Loucy (cell line): ENCODE data around the gene SERPINB12.

Source experiments
- H2AFZ ChIP-seq: fragments of 200-600 bp; sonication (generic); 2 replicates; pipeline ENCODE4 v1.6.0; 2016; ENCODE audit warnings: antibody characterized with exemption, mild to moderate bottlenecking, low read length, moderate library complexity
- H3F3A ChIP-seq: fragments of 200-600 bp; 2 replicates; pipeline ENCODE4 v1.6.0; 2016; ENCODE audit warnings: antibody characterized with exemption, low read depth, mild to moderate bottlenecking
- H3K27me3 ChIP-seq: fragments of 200-600 bp; sonication (generic); 2 replicates; pipeline ENCODE4 v1.6.1; 2014; ENCODE audit warnings: low read length, mild to moderate bottlenecking; ENCODE audit not compliant: insufficient read depth, poor library complexity, severe bottlenecking
- H3K36me3 ChIP-seq: fragments of 200-600 bp; sonication (generic); 2 replicates; pipeline ENCODE4 v1.6.1; 2016; ENCODE audit warnings: low read length; ENCODE audit not compliant: insufficient read depth
- H3K4me1 ChIP-seq: fragments of 200-600 bp; sonication (generic); 2 replicates; pipeline ENCODE4 v1.5.1; 2014; ENCODE audit warnings: low read length, mild to moderate bottlenecking; ENCODE audit not compliant: insufficient read depth, poor library complexity, severe bottlenecking
- H3K4me2 ChIP-seq: fragments of 200-600 bp; sonication (generic); 2 replicates; pipeline ENCODE4 v1.6.0; 2014; ENCODE audit warnings: antibody characterized with exemption, low read length, low read depth, mild to moderate bottlenecking; ENCODE audit not compliant: poor library complexity, severe bottlenecking
- H3K4me3 ChIP-seq: fragments of 200-600 bp; sonication (generic); 2 replicates; pipeline ENCODE4 v1.5.1; 2014; ENCODE audit warnings: low read length, mild to moderate bottlenecking, mixed read lengths; ENCODE audit not compliant: poor library complexity, severe bottlenecking
- H3K79me2 ChIP-seq: fragments of 200-600 bp; sonication (generic); 2 replicates; pipeline ENCODE4 v1.6.1; 2014; ENCODE audit warnings: low read length; ENCODE audit not compliant: insufficient read depth
- H3K9ac ChIP-seq: fragments of 200-600 bp; sonication (generic); 2 replicates; pipeline ENCODE4 v1.6.0; 2014; ENCODE audit warnings: mild to moderate bottlenecking, low read depth, low read length, moderate library complexity; ENCODE audit not compliant: poor library complexity, severe bottlenecking
- H3K9me2 ChIP-seq: fragments of 200-600 bp; sonication (generic); replicated peaks from 2 replicates; pipeline ENCODE4 v1.6.1; 2016; ENCODE audit warnings: low read depth, low read length, mixed read lengths
- H3K9me3 ChIP-seq: fragments of 200-600 bp; sonication (generic); 2 replicates; pipeline ENCODE4 v1.6.1; 2014; ENCODE audit warnings: mild to moderate bottlenecking, antibody characterized with exemption, low read length, low read depth; ENCODE audit not compliant: insufficient read depth
- H4K20me1 ChIP-seq: fragments of 200-600 bp; sonication (generic); 2 replicates; pipeline ENCODE4 v1.6.0; 2014; ENCODE audit warnings: antibody characterized with exemption, low read length, mild to moderate bottlenecking; ENCODE audit not compliant: insufficient read depth, poor library complexity, severe bottlenecking
- EZH2phosphoT487 ChIP-seq: fragments of 200-600 bp; IDR thresholded peaks from 2 replicates; pipeline ENCODE4 v1.6.1; 2018; ENCODE audit warnings: antibody characterized with exemption, mild to moderate bottlenecking, moderate library complexity, borderline replicate concordance
- TF ChIP-seq, protein P1 (sequence below): fragments of 200-600 bp; sonication (generic); conservative IDR thresholded peaks from 2 replicates; pipeline ENCODE4 v1.5.1; 2014; ENCODE audit warnings: mild to moderate bottlenecking, antibody characterized with exemption, low read length

Gene SERPINB12

DNA sequence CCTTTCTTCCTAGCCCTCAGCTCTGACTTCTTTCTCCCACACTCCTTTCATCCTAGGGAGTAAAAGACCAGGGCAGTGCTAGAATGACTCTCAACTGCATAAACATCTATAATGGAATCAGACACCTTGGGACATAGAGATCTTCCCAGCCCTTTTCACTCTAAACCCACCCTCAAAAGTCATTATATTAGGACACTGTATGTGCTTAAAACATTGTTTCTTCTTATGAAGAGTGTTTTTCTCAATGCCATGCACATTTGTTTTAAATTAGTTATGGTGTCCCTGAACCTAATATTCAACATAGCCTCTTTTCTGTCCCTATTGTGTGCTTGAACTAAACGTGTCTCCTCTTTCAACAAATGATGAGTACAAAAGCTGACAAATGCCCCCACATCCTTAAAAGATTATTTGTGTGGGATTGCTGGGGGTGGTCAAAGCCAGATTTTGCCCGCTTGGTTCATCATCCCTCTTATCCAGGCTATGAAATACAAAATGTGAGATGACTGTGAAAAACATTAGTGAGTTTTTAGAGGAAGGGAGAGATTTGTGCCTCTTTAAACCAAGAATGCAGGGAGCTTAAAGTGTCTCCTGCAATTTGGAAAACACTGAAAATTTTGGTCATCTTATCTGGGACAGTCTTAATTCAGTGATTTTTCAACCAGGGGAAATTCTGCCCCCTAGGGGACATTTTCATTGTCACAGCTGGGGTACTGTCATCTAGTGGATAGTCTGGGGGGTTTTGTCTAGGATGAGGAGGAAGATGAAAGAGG, 36.4 kb upstream of the SERPINB12 start:
- Histone ChIP-seq H2AFZ (0 out of 2 replicates have a peak overlapping the region, but pooled peaks have one; percentile 25), H3K36me3 (no peaks in the 10 kb centered on the region), H4K20me1 (no peaks in the 10 kb centered on the region), H3K4me1 (no peaks in the 10 kb centered on the region), H3K4me3 (no peak overlapping the region), H3K79me2 (no peaks in the 10 kb centered on the region), H3K27me3 (no peaks in the 10 kb centered on the region), H3K9ac (no peak overlapping the region), H3K4me2 (no peak overlapping the region), H3F3A (no peaks in the 10 kb centered on the region), H3K9me2 (no peaks in the 10 kb centered on the region), H3K9me3 (no peaks in the 10 kb centered on the region)
- TF ChIP-seq, protein P1, sequence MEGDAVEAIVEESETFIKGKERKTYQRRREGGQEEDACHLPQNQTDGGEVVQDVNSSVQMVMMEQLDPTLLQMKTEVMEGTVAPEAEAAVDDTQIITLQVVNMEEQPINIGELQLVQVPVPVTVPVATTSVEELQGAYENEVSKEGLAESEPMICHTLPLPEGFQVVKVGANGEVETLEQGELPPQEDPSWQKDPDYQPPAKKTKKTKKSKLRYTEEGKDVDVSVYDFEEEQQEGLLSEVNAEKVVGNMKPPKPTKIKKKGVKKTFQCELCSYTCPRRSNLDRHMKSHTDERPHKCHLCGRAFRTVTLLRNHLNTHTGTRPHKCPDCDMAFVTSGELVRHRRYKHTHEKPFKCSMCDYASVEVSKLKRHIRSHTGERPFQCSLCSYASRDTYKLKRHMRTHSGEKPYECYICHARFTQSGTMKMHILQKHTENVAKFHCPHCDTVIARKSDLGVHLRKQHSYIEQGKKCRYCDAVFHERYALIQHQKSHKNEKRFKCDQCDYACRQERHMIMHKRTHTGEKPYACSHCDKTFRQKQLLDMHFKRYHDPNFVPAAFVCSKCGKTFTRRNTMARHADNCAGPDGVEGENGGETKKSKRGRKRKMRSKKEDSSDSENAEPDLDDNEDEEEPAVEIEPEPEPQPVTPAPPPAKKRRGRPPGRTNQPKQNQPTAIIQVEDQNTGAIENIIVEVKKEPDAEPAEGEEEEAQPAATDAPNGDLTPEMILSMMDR = peak; percentile 89
- no peak for TF ChIP-seq EZH2phosphoT487

- H2AFZ ChIP-seq = no peak overlapping the region
- no peaks in the 10 kb centered on the region for H3K9me3 ChIP-seq
- H3K4me1 ChIP-seq = no peaks in the 10 kb centered on the region
- H4K20me1 ChIP-seq = no peaks in the 10 kb centered on the region
- no peak overlapping the region for H3K4me2 ChIP-seq
- no peaks in the 10 kb centered on the region for H3K36me3 ChIP-seq
- no peaks in the 10 kb centered on the region for H3K79me2 ChIP-seq
- no peaks in the 10 kb centered on the region for H3F3A ChIP-seq
- no peaks in the 10 kb centered on the region for H3K9me2 ChIP-seq
- TF ChIP-seq, protein P1 = no peak
- TF ChIP-seq EZH2phosphoT487 = no peak
- no peak overlapping the region for H3K9ac ChIP-seq
- H3K4me3 ChIP-seq = no peak overlapping the region
- no peaks in the 10 kb centered on the region for H3K27me3 ChIP-seq
These were observed 35.9 kb upstream of the SERPINB12 start for GRCh38 chr18:63506336-63506646.

- Histone ChIP-seq H3F3A (no peaks in the 10 kb centered on the region), H2AFZ (no peak overlapping the region), H3K27me3 (no peaks in the 10 kb centered on the region), H3K4me3 (no peak overlapping the region), H3K36me3 (no peaks in the 10 kb centered on the region), H3K9ac (no peak overlapping the region), H3K79me2 (no peaks in the 10 kb centered on the region), H3K4me2 (no peak overlapping the region), H3K4me1 (no peaks in the 10 kb centered on the region), H3K9me3 (no peaks in the 10 kb centered on the region), H4K20me1 (no peaks in the 10 kb centered on the region), H3K9me2 (no peaks in the 10 kb centered on the region)
- TF ChIP-seq EZH2phosphoT487 = no peak
- TF ChIP-seq, protein P1 = no peak
These were observed 33.6 kb upstream of the SERPINB12 start for GRCh38 chr18:63508596-63508995.
